GM12891 (cell line): ENCODE results near the gene WDR26.

Experiments
- POLR2A ChIP-seq: IDR thresholded peaks from 2 replicates; pipeline ENCODE4 v1.6.1; 2011; ENCODE audit warnings: low read depth, low read length, control low read depth
- POLR2AphosphoS5 ChIP-seq: IDR thresholded peaks from 2 replicates; pipeline ENCODE4 v1.6.1; 2011; ENCODE audit warnings: low read depth, low read length, control low read depth
- TAF1 ChIP-seq: IDR thresholded peaks from 2 replicates; pipeline ENCODE4 v1.6.1; 2011; ENCODE audit warnings: low read depth, low read length, control low read depth

DNA sequence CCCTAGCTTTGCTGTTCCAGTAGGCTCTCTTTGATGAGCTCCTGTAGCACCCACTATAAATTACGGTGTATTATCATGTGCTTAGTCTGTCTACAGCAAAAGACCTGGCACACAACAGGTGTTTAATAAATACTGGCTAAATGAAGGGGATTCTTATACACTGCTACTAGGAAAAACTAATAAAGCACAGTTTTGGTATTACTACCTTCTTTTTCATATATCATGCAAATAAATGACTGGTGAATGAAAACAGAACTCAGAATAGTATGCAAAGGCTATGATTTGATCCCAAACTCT, 26.4 kb downstream of the WDR26 start:
- no peak for TF ChIP-seq POLR2A
- TF ChIP-seq TAF1 = no peak
- no peak for TF ChIP-seq POLR2AphosphoS5
